AG09319 (cell line): ENCODE results near the gene ATP6V1A.

Experiments used
- DNase-seq: peaks from one replicate; pipeline ENCODE4 v3.0.0-alpha.2; 2010; ENCODE audit warnings: low read depth; ENCODE audit errors: extremely low read depth
- TF ChIP-seq, protein P1 (sequence below): IDR thresholded peaks from 2 replicates; pipeline ENCODE4 v1.5.1; 2011; ENCODE audit warnings: low read depth, mild to moderate bottlenecking, inconsistent platforms, low read length, moderate library complexity

Gene ATP6V1A

DNA sequence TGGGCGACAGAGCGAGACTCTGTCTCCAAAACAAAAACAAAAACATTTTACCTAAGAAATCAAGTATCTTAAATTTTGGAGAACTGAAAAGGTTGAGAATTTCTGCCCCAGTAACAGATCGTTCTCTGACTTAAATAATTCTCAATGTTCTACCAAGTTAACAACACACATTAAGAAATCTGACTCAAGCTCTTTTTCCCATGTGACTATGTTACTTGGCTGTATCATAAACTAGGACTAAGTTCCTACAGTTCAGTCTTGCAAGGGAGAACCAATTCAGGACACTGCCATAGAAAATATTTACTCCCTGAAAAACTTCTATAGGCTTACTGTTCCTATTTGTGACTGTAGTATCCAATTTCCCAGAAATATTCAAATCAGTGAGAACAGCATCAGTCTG lies 29.5 kb upstream of the ATP6V1A start:
- DNase-seq = no peak
- TF ChIP-seq, protein P1, sequence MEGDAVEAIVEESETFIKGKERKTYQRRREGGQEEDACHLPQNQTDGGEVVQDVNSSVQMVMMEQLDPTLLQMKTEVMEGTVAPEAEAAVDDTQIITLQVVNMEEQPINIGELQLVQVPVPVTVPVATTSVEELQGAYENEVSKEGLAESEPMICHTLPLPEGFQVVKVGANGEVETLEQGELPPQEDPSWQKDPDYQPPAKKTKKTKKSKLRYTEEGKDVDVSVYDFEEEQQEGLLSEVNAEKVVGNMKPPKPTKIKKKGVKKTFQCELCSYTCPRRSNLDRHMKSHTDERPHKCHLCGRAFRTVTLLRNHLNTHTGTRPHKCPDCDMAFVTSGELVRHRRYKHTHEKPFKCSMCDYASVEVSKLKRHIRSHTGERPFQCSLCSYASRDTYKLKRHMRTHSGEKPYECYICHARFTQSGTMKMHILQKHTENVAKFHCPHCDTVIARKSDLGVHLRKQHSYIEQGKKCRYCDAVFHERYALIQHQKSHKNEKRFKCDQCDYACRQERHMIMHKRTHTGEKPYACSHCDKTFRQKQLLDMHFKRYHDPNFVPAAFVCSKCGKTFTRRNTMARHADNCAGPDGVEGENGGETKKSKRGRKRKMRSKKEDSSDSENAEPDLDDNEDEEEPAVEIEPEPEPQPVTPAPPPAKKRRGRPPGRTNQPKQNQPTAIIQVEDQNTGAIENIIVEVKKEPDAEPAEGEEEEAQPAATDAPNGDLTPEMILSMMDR = no peak

DNA sequence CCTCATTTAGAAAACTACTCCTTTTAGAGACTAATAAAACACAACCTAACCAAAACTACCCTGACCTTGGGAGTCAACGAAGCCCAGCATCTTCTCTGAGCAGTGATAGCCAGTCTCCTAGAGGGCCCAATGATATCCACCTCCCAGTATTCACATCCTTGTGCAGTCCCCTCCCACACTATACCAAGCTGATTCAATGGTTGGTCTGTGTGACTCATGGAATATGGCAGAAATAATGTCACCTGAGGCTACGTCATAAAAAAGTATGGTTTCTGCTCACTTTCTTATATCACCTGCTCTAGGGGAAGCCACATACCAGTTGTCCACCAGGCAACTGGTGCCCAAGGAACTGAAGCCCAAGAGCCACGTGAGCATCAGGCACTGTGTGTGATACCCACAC lies 29.0 kb upstream of the ATP6V1A start:
- TF ChIP-seq, protein P1 = no peak

DNA sequence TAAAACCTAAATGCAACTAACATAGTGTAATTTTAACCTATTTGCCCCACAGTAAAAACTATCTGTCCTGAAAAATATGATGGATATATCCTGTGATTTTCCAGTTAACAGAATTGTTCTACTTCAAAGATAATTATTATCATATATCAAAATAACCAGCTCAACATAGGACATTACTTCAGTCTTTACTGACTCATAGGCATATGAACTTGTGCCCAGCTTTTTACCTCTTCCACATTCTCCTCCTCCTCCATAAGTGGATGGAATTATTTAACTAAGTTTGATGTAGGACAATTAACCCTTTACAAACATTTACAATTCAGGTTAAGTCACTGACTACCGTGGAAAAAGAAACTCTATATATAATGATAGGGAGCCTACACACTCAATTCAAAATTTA lies 27.5 kb upstream of the ATP6V1A start:
- TF ChIP-seq, protein P1 = no peak
- DNase-seq = no peak

More for the DNA sequence above, 29.0 kb upstream of the ATP6V1A start:
- no peak for DNase-seq

DNA sequence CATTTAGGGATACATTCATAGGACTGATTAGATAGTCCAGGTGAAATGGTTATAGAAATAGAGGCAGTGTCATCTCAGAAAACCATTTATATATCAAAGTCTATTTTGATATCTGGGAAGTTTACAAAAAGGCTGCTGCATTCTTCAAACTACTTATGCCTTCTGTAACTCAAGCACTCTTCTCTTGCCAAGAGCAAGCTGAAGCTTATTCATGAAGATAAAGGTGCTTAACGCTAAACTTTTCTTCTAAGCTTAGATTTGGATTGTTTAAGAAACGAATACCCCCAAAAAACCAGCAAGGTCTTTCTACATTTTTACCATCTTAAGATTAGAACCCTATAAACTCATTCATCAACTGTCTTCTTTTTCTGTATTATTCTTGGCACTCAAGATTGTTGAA lies 27.1 kb upstream of the ATP6V1A start:
- DNase-seq = no peak

DNA sequence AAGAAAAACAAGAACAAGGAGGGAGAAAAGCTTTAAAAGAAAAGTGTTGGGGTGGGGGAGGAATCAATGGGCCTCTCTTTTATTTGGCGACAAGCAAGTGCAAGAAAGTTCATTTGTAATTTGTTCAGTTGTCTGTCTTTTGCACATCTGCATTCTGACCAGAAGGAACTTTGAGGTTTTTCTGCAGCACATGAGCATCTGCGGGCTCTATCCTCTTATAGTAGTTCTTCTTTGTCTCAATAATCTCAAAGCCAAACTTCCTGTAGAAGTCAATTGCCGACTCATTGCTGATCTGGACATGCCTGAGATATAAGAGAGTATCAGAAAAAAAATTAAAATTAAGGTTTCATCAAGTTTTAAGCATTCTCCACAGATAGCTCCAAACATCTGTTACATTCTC lies 25.2 kb upstream of the ATP6V1A start:
- DNase-seq = no peak
- TF ChIP-seq, protein P1 = no peak

More for the DNA sequence above, 27.1 kb upstream of the ATP6V1A start:
- TF ChIP-seq, protein P1 = no peak

DNA sequence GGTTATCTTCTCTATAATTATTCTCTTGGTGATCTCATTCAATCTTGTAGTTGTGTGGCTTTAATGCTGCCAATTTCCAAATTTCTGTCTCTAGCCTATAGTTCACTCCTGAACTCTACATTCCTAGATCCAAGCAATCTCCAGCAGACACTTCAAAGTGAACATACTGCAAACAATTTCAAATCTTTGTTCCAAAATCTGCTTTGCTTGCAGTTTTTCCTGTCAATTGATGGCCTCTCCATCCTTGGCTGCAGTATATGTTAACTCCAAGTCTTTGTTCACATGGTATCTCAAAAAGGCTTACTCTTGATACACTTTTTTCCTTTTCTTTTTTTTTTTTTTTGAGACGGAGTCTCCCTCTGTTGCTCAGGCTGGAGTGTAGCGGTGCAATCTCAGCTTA lies 18.2 kb upstream of the ATP6V1A start:
- TF ChIP-seq, protein P1 = no peak
- DNase-seq = no peak

DNA sequence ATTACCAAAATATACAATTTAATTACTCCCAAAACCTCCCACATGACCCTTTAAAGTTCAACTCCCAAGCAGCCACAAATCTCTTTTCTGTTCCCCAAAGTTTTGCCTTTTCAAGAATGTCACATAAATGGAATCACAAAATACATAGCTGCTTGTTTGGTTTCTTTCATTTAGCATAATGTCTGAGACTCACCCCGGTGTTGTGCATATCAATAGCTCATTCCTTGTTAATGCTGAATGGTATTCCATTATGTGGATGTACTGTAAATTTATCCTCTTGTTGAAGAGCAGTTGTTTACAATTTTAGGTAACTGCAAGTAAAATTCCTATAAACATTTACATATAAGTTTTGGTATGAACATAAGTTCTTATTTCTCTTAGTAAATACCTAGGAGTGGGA lies 16.3 kb upstream of the ATP6V1A start:
- DNase-seq = no peak
- TF ChIP-seq, protein P1 = no peak
